IPS-NIHi7 (cell line): ENCODE measurements around the gene PRIM1.
"Not testable (repeated sequence)": the region's sequence is repeated elsewhere in the genome, so short reads cannot be mapped to it uniquely, and the experiment has no call there.

ENCODE experiments used
- DNase-seq: peaks from one replicate; pipeline ENCODE4 v3.0.0; 2012; ENCODE audit warnings: mixed read lengths; ENCODE audit errors: extremely low spot score

The PRIM1 gene

GRCh38 chr12:56716933-56717880 lies 34.9 kb downstream of the PRIM1 start:
- no peak for DNase-seq

- no peak for DNase-seq
Measured at GRCh38 chr12:56716458-56716857, 35.7 kb downstream of the PRIM1 start.

GRCh38 chr12:56715798-56716197 lies 36.3 kb downstream of the PRIM1 start:
- DNase-seq = no peak

- no peak for DNase-seq
Measured at GRCh38 chr12:56714431-56714929, 37.6 kb downstream of the PRIM1 start.

GRCh38 chr12:56713345-56713744 lies 38.8 kb downstream of the PRIM1 start:
- no peak for DNase-seq

GRCh38 chr12:56709759-56710376 lies 42.3 kb downstream of the PRIM1 start:
- no peak for DNase-seq

- DNase-seq = not testable (repeated sequence)
Measured at GRCh38 chr12:56704522-56704921, 47.6 kb downstream of the PRIM1 start.

- DNase-seq = no peak
Measured at GRCh38 chr12:56699020-56699661, 53.0 kb downstream of the PRIM1 start.

- DNase-seq = no peak
Measured at GRCh38 chr12:56695327-56696101, 56.6 kb downstream of the PRIM1 start.

- DNase-seq = no peak
Measured at GRCh38 chr12:56694161-56694560, 58.0 kb downstream of the PRIM1 start.

- DNase-seq = peak; percentile 64
Measured at GRCh38 chr12:56688846-56689109, 63.3 kb downstream of the PRIM1 start.

GRCh38 chr12:56688129-56688845 lies 63.8 kb downstream of the PRIM1 start, which contains the start of gene PTGES3:
PTGES3 (minus strand) TSS chr12:56688284; CDS start chr12:56687999, 285 bp downstream.
- DNase-seq = peak; percentile 96

GRCh38 chr12:56687223-56688128 lies 64.6 kb downstream of the PRIM1 start:
- no peak for DNase-seq

GRCh38 chr12:56684745-56685359 lies 67.3 kb downstream of the PRIM1 start:
- DNase-seq = no peak

- no peak for DNase-seq
Measured at GRCh38 chr12:56682323-56682722, 69.8 kb downstream of the PRIM1 start.
